Activated CD8-positive, alpha-beta T cell treated with anti-CD3 and anti-CD28 coated beads for 36 hours (primary cell): ENCODE results near the gene NUBP2. TPM values are rescaled to one million over a fixed set of nuclear protein-coding genes. Genes with fewer than 3 reads are reported as not detected.

ENCODE experiments used
- ATAC-seq: fragments of 200-7000 bp; cut with Tn5 transposase; one replicate; pipeline ENCODE4 v1.10.0; 2021; ENCODE audit warnings: mild to moderate bottlenecking, moderate library complexity
- CTCF ChIA-PET: fragments of 350-600 bp; sonication (Branson Sonifier 250); formaldehyde crosslinking; loops from one replicate; lab custom pipeline; 2021; ENCODE audit warnings: antibody characterized with exemption; lab: Charles Lee
- POLR2A ChIA-PET: fragments of 350-600 bp; sonication (Branson Sonifier 250); formaldehyde crosslinking; loops from one replicate; lab custom pipeline; 2021; ENCODE audit warnings: antibody characterized with exemption; lab: Charles Lee
- DNase-seq: peaks from one replicate; pipeline ENCODE4 v3.0.0-alpha.2; 2020
- H3K27ac Mint-ChIP-seq: one replicate; pipeline ENCODE4 v1.8.0; 2021; ENCODE audit warnings: mild to moderate bottlenecking, mixed read lengths
- H3K27me3 Mint-ChIP-seq: one replicate; pipeline ENCODE4 v1.8.0; 2021; ENCODE audit warnings: mixed read lengths
- H3K36me3 Mint-ChIP-seq: one replicate; pipeline ENCODE4 v1.8.0; 2021; ENCODE audit warnings: low read depth, mixed read lengths
- H3K4me1 Mint-ChIP-seq: one replicate; pipeline ENCODE4 v1.8.0; 2021; ENCODE audit warnings: low read depth, mixed read lengths
- H3K4me3 Mint-ChIP-seq: one replicate; pipeline ENCODE4 v1.8.0; 2021; ENCODE audit warnings: mild to moderate bottlenecking, moderate library complexity, mixed read lengths
- H3K9me3 Mint-ChIP-seq: one replicate; pipeline ENCODE4 v1.8.0; 2021; ENCODE audit warnings: mixed read lengths
- intact Hi-C: fragments of 100-400 bp; cut with micrococcal nuclease; formaldehyde crosslinking; loops from one replicate; pipeline ENCODE4 v1.10.0; 2022
- total RNA-seq, 2 experiments: library from RNA; stranded (reverse); gene quantifications; one replicate each; pipeline ENCODE4 v1.2.3, GENCODE V29; 2021
- TF ChIP-seq, protein P1 (sequence below): fragments of 200-600 bp; IDR thresholded peaks from one replicate; pipeline ENCODE4 v1.8.0; 2022; ENCODE audit warnings: antibody characterized with exemption, mild to moderate bottlenecking

The NUBP2 gene
- total RNA-seq, 2 experiments from 2014 or later: 43.5 to 45.0 TPM

DNA sequence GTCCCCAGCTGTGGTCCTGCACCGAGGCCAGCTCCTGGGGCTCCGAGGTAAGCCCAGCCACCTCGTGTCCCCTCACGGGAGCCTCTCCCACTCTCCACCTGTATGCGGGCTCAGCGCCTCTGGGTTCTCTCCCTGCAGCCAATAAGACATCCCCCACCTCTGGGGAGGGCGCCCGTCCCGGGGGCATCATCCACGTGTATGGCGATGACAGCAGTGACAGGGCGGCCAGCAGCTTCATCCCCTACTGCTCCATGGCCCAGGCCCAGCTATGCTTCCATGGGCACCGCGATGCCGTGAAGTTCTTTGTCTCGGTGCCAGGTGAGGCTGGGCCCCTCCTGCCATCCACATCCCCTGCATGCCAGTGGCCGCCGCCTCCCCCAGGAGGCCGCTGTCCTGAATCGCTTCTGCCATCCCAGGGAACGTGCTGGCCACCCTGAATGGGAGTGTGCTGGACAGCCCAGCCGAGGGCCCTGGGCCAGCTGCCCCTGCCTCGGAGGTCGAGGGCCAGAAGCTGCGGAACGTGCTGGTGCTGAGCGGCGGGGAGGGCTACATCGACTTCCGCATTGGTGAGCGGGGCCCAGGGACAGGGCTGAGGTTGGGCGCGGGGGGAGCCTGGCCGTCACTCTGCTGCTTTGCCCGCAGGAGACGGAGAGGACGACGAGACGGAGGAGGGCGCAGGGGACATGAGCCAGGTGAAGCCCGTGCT lies 14.5 kb upstream of the NUBP2 start:
- DNase-seq (no peak), ATAC-seq (no peak)
- Mint-ChIP-seq H3K36me3 (peaks cover 12% of the 10 kb centered on the region), H3K9me3 (no peaks in the 10 kb centered on the region), H3K4me1 (peaks cover 7% of the 10 kb centered on the region), H3K27ac (no peak overlapping the region), H3K4me3 (no peak overlapping the region), H3K27me3 (no peaks in the 10 kb centered on the region)
- ChIA-PET POLR2A (interaction anchor here (0.6 to 2.6 kb wide), 5 partner anchors 8 to 197 kb away, joined by 3 to 8 read pairs (median 3); partner anchors contain the start of genes MAPK8IP3 and RPS2), CTCF (interaction anchor here (1.1 kb wide), 2 partner anchors 15 to 62 kb away, joined by 3 to 5 read pairs; partner anchors contain the start of genes MAPK8IP3, NUBP2 and SPSB3)
- TF ChIP-seq, protein P1, sequence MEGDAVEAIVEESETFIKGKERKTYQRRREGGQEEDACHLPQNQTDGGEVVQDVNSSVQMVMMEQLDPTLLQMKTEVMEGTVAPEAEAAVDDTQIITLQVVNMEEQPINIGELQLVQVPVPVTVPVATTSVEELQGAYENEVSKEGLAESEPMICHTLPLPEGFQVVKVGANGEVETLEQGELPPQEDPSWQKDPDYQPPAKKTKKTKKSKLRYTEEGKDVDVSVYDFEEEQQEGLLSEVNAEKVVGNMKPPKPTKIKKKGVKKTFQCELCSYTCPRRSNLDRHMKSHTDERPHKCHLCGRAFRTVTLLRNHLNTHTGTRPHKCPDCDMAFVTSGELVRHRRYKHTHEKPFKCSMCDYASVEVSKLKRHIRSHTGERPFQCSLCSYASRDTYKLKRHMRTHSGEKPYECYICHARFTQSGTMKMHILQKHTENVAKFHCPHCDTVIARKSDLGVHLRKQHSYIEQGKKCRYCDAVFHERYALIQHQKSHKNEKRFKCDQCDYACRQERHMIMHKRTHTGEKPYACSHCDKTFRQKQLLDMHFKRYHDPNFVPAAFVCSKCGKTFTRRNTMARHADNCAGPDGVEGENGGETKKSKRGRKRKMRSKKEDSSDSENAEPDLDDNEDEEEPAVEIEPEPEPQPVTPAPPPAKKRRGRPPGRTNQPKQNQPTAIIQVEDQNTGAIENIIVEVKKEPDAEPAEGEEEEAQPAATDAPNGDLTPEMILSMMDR: no peak
- intact Hi-C loops: no loop called here

- ChIA-PET POLR2A (interaction anchor here (0.6 to 2.6 kb wide), 7 partner anchors 9 to 142 kb away, joined by 3 to 8 read pairs (median 5); partner anchors contain the start of genes FAHD1, MAPK8IP3, NUBP2 and SPSB3), CTCF (interaction anchor here (1.1 kb wide), 2 partner anchors 14 to 63 kb away, joined by 3 to 5 read pairs; partner anchors contain the start of genes MAPK8IP3, NUBP2 and SPSB3)
- H3K27me3 Mint-ChIP-seq: no peaks in the 10 kb centered on the region
- no peak for DNase-seq
- intact Hi-C loops: no loop called here
- H3K4me3 Mint-ChIP-seq: no peak overlapping the region
- no peak for ATAC-seq
- H3K27ac Mint-ChIP-seq: no peak overlapping the region
- TF ChIP-seq, protein P1: no peak
- H3K9me3 Mint-ChIP-seq: no peaks in the 10 kb centered on the region
- H3K4me1 Mint-ChIP-seq: peaks cover 7% of the 10 kb centered on the region
- H3K36me3 Mint-ChIP-seq: peaks cover 12% of the 10 kb centered on the region
Measured at GRCh38 chr16:1768767-1769401, 13.9 kb upstream of the NUBP2 start.

DNA sequence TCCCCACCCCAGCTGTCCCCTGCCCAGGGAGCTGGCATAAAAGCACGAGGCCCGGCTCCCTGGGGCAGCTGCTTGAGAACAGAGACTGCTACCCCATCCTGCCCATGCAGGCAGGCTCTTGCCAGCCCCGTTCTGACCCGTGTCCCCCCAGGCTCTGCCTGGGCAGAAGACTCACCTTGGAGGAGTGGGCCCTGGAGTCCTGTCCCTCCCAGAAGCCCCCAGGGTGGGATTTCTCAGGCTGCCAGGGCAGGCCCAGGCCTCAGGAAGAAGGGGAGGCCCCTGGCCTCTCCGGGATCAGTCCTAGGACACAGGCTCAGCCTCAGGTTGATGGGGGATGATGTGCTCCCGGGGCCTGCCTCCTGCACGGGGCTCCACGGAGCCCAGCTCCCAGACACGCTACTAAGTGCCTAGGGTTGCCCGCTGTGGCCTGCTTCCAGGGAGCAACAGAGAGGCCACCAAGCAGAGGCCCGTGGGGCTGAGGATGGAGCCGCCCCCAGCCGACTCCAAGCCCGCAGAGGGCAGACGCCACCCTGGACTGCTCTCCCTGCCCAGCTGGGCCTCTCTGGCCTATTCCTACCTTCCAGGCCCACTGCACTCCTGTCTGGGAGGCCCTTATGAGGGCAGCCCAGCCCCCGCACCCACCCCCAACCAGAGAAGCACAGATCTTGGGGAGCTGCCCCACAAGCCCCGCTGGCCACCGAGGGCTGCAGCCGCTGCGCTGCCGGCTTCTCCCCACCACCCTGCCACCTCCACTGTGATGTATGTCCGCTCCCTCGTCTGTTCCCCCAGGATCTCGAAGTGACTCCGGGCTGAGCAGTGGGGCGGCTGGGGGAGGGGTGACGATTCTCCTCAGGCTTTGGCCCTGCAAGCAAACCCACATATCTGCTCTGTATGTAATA lies 13.1 kb upstream of the NUBP2 start:
- POLR2A ChIA-PET: interaction anchor here (0.6 to 3.2 kb wide), 12 partner anchors 8 to 196 kb away, joined by 3 to 15 read pairs (median 5); partner anchors contain the start of genes FAHD1, HAGH, MAPK8IP3 and NUBP2
- ATAC-seq (no peak), DNase-seq (no peak)
- H3K27ac Mint-ChIP-seq: peak overlapping the region; percentile 84
- peaks cover 8% of the 10 kb centered on the region for H3K4me1 Mint-ChIP-seq
- intact Hi-C loops: no loop called here
- CTCF ChIA-PET: interaction anchor here (1.1 to 3.4 kb wide), 2 partner anchors 13 kb away, joined by 5 to 36 read pairs; partner anchors contain the start of genes NUBP2 and SPSB3
- no peaks in the 10 kb centered on the region for H3K9me3 Mint-ChIP-seq
- H3K4me3 Mint-ChIP-seq: peak overlapping the region; percentile 100
- H3K27me3 Mint-ChIP-seq: no peaks in the 10 kb centered on the region
- TF ChIP-seq, protein P1: no peak
- peaks cover 12% of the 10 kb centered on the region for H3K36me3 Mint-ChIP-seq

- DNase-seq: peak; percentile 76
- peaks cover 12% of the 10 kb centered on the region for H3K36me3 Mint-ChIP-seq
- intact Hi-C loops: loop anchor here (1.0 kb wide), 1 partner anchor 12 kb away; the partner anchor contains the start of genes NUBP2 and SPSB3
- H3K9me3 Mint-ChIP-seq: no peaks in the 10 kb centered on the region
- H3K4me3 Mint-ChIP-seq: peak overlapping the region; percentile 100
- POLR2A ChIA-PET: interaction anchor here (0.7 to 3.2 kb wide), 15 partner anchors 9 to 195 kb away, joined by 3 to 18 read pairs (median 5); partner anchors contain the start of genes FAHD1, HAGH, JPT2 and MAPK8IP3
- CTCF ChIA-PET: interaction anchor here (3.4 kb wide), 1 partner anchor 12 kb away, joined by 36 read pairs; the partner anchor contains the start of genes NUBP2 and SPSB3
- peaks cover 14% of the 10 kb centered on the region for H3K4me1 Mint-ChIP-seq
- H3K27ac Mint-ChIP-seq: peak overlapping the region; percentile 84
- peak; percentile 25 for ATAC-seq
- H3K27me3 Mint-ChIP-seq: no peaks in the 10 kb centered on the region
- TF ChIP-seq, protein P1: no peak
Measured at GRCh38 chr16:1770328-1771187, 12.2 kb upstream of the NUBP2 start.
